Embryonic facial prominence (tissue), 1 donor: ENCODE data around the gene MYOZ1.
"Not testable (repeated sequence)": the region's sequence is repeated elsewhere in the genome, so short reads cannot be mapped to it uniquely, and the experiment has no call there.

Source experiments
- DNase-seq: peaks from one replicate; pipeline ENCODE4 v3.0.0-alpha.2; 2016; ENCODE audit errors: extremely low spot score

MYOZ1 gene

DNA sequence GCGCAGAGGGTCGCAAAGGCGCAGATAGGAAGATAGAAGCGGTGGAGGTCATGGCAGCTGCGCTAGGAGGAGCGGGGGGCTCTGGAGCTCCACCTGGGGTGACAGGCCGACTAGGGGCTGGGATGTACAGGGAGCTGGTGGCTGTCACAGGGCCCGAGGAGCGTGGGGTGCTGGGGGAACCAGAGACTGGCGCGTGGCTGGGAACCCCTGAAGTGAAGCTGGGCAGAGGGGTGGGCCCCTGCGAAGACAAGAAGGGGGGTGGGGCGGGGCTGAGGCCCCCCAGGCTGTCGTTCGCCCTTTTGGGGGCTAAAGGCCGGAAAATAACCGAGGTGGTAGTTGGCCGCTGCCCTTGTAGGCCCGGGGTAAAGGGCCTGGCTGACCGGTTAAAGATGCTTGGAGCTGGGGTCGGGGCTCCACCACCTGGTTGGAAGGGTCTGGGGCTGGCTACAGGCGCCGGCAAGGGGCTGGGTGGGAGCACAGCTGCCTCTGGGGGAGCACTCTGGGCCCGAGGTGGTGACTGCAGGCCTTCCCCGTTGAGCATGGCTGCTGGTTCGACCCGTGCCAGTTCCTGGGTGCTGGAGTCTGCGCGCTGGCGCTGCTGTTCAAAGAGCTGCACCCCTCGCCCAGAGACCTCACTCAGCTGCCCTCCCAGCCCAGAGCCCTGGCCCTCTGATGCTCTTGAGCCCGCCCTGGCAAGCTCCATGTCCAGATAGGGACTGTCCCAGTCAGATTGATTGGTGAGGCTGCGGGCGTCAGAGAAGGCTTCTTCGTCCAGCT, 6.8 kb upstream of the MYOZ1 start:
- no peak for DNase-seq

DNA sequence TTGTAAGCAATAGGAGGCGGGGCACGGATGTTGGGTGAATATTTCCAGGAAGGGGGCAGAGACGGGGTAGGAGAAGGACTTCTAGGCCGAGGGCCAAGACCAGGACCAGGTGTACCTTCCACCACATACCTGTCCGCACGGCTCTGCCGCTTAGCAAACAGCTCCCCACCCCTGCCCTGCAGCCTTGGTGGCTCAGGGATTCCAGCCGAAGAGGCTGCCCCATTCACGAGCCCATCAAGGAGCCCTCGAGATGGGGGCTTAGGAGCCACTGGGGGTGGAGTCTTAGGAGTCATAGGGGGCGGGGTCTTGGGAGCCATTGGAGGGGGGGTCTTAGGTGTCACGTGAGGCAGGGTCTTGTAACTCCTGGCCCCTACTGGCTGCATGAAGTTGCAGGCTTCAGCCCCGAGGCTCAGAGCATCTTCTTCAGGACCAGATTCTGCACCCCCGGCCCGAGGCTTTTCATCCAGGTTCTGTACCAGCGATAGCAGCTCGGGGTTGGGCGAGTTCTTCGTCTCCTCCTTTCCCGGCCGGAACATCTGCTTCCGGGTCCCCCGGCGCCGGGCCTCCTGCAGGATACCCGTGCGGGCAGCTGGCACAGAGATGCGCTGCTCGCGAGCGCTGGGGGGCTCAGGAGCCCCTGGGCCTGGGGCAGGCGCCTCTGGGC, 6.1 kb upstream of the MYOZ1 start:
- DNase-seq = peak; percentile 73

DNA sequence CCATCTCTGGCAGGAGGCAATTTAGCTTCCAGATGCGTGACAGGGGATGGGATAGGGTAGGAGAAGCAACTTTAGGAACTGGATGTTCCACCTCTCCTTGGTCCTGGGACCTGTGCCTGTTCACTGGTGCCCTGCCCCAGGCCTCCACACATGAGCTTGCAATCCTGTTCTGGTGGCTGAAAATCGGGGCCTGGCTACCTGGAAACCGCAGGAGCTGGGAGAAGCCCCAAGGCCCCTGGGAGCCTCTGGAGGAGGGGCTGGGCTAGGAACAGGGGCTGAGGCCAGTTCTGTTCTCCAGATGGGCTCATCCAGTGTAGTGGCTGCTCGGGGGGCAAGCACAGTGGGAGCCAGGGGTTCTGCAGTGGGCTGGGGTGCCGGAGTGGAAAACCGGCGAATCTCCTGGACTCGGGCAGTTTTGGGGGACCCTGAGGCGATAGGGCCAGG, 5.3 kb upstream of the MYOZ1 start:
- no peak for DNase-seq

DNA sequence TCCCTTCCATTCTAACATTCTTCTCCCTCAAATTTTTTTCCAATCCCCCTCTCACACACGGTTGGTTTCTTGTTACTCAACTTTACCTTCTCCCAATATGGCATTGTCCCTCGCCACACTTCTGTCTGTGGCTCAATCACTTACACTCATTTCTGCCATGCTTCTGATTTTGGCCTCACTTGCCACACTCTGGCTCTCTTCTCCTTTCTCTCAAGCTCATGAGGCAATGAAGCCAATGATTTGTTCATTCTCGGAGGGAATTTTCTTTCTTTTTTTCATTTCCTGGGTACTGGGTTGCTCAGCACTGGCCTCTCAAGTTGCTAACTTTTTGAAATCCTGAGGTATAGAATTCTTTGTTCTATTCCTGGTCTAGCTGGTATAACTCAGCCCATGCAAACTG, 4.0 kb upstream of the MYOZ1 start:
- no peak for DNase-seq

DNA sequence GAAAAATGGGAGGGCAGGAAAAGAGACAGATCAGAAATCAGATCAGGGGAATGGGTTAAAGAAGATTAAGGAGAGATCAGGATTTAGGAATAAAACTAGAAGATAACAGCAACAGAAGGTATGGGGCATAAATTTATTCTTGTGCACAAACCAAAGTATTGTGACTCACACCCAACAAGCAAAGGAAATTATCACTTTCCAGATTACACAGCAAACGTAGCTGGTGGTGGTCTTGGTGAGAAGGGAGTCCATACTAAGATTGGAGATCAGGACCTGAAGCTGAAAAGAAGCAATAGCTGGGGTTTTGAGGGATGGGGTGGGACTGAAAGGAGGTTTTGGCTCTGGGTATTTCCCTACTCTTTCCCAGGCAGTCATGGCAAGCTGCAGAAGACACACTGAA, 3.5 kb upstream of the MYOZ1 start:
- no peak for DNase-seq

DNA sequence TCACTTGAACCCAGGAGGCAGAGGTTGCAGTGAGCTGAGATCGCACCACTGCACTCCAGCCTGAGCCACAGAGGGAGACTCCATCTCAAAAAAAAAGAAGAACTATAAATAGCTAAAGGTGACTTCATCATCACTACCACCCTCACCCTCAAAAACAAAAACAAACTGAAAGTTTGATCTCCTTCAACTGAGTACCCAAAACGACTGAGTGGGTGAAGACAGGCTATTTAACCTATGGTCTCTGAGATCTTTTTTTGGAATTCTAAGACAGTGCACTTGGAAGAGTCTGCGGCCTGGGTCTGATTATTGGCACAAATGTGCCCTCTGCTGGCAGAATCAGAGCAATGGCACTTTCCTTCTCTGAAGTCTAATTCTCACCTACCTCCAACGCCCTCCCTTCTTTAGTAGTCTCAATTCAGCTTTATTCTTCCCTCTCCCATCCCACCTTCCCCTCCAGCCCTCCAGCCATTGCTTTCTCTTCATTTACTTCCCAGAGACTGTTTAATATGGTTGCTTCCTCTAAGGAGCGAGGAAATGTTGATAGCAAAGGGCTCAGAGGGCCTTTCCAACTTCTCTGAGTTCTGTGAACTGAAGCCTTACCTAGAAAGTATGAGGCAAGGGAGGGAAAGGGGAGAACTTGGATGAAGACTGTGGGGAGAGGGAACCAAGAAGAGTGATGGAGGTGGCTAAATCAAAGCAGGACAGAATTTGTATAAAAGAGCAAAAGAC, 2.9 kb upstream of the MYOZ1 start:
- DNase-seq = peak; percentile 75

DNA sequence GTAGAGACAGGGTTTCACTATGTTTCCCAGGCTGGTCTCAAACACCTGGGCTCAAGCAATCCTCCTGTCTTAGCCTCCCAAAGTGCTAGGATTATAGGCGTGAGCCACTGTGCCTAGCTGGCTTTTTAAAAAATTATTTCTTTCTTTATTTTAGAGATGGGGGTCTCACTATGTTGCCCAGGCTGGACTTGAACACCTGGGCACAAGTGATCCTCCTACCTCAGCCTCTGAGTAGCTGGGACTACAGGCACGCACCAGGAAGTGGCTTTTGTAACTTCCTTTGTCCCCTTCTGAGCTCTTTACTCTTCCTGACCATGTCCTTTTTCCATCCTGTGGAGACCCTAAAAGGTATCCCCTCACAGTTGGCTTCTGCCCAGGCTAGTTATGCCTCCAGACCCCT, 2.1 kb upstream of the MYOZ1 start:
- DNase-seq = no peak

DNA sequence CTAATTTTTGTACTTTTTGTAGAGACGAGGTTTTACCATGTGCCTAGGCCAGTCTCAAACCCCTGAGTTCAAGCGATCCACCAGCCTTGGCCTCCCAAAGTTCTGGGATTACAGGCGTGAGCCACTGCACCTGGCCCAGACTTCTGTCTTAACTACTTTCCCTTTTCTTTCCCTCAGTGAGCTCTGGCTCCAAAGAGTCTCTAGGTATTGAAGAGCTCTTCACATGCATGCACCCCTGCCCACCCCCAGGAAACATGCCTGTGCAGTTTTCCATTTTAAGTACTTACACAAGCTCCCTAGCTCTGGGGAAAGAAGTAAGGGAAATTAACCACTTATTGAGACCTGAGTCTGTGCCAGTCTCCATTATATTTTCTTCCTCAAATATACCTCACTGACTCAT, 2.0 kb downstream of the MYOZ1 start:
- DNase-seq = no peak

DNA sequence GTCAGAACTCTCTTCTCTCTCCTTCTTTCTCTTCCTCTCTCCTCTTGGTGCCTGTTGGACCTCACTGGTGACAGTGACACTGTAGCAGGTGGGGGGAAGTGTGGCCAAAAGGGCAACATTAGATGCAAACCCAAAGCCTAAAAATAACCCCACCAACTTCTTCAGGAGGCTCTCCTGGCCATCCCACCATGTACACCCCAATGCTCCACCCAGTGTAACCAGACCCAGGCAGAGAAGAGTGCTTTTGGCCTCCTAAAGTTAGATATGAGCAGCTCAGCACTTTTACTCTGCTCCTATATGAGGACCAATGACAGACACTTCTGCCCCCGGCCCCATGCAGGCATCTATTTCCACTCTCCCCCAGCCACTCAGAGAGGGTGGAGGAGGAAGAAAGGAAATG, 5.5 kb downstream of the MYOZ1 start:
- no peak for DNase-seq

DNA sequence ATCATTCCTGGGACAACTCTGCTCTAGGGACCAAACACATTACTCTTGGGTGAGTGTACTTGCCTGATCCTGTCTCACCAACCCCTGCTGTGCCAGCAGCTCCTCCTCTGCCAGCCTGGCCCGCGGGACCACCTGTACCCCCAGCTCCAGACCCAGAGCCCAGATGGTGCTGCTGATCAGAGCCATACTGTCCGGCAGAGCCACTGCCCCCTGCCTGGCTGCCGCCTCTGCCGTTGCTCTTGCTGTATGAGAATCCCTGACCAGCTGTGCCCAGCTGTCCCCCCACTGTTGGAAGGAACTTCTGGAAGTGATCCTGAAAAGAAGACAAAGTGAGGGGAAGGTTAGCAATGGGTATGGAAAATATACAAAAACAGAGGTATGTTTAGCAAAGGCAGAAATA, 6.9 kb downstream of the MYOZ1 start:
- DNase-seq = no peak

DNA sequence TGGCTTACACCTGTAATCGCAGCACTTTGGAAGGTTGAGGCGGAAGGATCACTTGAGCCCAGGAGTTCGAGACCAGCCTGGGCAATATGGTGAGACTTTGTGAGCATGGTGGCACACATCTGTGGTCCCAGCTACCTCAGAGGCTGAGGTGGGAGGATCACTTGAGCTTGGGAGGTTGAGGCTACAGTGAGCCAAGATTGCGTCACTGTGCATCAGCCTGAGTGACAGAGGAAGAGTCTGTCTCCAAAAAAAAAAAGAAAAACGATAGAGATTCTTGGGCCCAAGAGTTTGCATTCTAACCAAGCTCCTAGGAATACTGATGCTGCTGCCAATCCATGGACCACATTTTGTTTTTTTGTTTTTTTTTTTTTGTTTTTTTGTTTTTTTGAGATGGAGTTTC, 12.1 kb downstream of the MYOZ1 start:
- no peak for DNase-seq

DNA sequence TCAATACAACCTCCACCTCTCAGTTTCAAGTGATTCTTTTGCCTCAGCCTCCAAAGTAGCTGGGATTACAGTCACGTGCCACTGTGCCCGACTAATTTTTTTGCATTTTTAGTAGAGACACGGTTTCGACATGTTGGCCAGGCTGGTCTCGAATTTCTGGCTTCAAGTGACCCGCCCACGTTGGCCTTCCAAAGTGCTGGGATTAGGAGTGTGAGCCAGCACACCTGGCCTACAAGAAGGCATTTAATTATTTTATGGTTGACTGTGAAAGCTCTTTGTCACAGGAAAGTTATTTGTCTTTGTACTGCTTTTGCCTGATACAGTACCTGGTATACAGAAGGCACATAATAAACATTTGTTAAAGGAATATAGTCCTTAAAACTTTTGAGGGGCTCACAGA, 12.9 kb downstream of the MYOZ1 start:
- DNase-seq = no peak

DNA sequence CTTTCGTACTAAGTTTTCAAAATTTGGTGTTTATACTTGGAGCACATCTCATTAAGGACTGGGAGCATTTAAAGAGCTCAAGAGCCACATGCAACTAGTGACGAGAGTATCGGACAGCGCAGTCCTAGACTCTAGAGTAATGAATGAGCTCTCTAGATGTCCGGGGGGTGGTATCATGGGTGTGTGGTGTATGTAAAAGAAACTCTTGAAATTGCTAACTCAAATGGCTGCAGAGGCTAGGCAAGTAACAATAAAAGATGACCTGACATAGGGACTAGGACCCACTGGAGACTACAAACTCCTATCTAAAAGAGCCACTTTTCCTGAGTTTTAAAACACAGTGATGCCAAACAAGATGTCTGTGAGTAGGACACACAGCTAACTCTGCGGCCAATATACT, 14.0 kb downstream of the MYOZ1 start:
- no peak for DNase-seq

DNA sequence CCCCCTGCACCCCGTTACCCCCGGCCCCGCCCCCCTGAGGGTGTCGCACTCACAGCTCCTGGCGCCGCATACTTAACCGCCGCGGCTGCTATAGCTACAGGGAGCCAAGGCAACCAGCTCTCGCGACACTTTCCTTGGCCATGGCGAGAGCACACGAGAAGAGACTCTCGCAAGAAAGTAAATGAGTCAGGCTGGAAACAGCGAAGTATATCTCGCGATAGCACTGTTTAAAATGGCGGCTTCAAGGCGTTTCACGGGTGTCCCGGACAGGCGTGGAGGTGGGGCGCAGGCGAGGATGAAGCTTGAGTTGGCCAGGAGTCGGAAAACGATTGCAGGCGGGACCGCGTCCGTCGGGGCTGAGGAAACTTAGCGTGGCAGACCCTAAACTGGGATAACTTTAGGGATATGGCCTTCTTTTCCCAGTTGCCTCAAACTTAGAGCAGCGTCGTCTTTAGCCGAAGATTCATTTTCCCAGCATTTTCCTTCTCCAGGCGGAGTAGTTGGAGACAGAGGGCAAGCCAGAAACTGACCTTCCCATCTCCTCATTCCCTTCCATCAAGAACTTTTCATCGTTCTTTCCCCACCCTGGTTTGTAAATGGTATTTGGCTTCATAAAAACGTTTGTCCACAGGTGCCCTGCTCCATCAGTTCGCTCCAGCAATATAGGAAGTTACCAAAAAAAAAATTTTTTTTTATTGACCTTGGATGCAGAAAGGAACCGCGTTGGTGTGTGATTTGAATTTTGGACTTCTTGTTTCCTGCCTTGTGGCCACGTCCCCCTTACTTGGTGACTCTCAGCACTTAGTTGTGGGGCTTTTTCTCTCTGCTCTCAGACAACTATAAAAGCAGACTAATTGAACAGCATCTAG, 15.2 kb downstream of the MYOZ1 start:
- DNase-seq = peak; percentile 96

DNA sequence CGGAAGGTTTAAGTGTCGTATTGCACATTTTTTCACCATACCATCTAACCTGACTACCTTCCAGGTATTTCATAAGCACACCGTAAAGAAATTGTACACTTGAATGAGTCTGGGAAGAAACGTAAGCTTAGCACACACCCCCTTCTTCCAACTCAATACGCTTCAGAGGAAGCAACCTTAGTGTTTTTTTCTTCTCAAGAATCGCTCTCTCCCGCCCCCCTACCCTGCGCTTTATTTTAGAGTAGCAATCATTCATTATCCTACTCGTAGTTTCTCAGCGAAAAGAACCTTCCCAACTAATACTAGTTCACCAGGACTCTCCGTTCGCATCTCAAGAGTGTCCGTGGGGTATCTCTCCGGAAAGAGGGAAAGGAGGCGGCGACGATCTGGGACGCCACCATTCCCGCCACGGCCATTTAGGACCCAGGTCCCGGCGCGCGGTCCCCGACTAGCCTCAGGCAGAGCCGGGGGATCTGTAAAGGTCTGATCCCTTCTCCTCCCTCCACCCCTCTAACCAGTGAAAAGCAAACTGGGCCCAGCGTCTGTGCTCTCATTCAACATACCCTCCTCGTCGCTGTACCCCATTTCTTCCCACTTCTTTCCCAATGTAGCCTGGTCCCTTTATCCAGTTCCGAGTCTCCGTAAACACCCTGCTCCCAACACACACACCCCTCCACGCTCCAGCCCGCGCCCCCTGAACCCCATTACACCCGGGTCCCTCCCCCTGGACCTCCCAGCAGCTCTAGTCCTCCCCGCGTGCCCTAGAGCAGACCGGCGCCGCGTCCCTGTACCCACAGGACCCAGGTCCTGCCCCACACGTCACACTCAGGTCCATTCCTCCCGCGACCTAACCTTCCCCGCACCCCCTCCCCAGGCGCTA, 16.0 kb downstream of the MYOZ1 start:
- peak; percentile 42 for DNase-seq

DNA sequence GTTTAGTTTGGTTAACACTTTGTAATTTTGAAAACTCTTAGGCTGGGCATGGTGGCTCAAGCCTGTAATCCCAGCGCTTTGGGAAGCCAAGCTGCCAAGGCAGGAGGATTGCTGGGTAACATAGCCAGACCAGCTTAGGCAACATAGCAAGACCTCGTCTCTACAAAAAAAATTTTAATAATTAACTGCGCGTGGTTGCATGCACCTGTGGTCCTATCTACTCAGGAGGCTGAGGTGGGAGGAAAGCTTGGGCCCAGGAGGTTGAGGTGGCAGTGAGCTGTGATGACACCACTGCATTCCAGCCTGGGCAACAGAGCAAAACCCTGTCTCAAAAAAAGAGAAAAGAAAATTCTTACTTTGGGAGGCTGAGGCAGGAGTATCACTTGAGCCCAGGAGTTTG, 18.2 kb downstream of the MYOZ1 start:
- no peak for DNase-seq

DNA sequence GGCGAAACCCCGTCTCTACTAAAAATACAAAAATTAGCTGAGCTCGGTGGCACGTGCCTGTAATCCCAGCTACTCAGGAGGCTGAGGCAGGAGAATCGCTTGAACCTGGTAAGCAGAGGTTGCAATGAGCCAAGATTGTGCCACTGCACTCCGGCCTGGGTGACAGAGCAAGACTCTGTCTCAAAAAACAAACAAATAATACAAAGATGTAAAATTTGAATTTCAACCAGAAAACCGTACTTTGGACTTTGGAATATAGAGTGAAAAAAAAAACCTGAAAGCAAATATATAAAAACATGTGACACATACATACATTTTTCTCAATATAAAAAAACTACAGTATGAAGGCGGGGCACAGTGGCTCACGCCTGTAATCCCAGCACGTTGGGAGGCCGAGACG, 20.3 kb downstream of the MYOZ1 start:
- DNase-seq = not testable (repeated sequence)

DNA sequence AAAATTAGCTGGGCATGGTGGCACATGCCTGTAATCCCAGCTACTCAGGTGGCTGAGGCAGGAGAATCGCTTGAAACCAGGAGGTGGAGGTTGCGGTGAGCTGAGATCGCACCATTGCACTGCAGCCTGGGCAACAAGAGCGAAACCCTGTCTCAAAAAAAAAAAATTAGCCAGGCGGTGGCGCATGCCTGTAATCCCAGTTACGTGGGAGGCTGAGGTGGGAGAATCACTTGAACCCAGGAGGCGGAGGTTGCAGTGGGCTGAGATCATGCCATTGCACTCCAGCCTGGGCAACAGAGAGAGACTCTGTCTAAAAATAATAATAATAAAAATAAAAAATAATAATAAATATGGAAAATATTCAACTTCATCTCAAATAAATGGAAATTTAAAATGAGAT, 24.1 kb downstream of the MYOZ1 start:
- DNase-seq = not testable (repeated sequence)

DNA sequence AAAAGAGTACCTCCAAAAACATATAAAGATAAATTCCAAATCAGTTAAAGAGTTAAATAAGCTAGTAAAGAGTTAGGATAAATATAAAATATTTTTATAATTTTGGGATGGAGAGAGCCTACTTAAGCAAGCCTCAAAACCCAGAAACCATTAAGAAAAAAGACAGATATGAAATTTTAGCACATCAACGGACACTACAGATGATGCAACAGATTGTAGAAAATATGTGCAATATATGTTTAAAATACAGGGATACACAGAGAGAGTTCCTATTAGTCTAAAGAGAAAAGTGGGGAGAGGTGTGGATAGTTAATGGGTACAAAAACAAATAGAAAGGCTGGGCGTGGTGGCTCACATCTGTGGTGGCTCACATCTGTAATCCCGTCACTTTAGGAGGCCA, 26.6 kb downstream of the MYOZ1 start:
- no peak for DNase-seq

DNA sequence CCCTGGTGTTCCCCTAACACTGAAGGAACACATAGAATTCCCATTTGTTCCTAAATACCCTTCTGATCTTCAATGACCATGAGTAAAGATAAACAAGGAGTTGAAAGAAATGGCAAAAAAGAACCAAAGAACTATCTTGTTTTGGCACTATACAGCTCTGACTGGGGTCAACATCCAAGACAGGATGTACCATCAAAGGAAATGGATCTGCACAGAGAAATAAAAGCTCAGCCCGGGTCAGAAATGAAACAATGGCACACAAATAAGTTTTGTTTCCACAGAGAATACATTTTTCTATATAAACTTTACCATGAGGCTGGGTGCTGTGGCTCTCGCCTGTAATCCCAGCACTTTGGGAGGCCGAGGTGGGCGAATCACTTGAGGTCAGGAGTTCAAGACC, 32.2 kb downstream of the MYOZ1 start:
- DNase-seq = no peak

DNA sequence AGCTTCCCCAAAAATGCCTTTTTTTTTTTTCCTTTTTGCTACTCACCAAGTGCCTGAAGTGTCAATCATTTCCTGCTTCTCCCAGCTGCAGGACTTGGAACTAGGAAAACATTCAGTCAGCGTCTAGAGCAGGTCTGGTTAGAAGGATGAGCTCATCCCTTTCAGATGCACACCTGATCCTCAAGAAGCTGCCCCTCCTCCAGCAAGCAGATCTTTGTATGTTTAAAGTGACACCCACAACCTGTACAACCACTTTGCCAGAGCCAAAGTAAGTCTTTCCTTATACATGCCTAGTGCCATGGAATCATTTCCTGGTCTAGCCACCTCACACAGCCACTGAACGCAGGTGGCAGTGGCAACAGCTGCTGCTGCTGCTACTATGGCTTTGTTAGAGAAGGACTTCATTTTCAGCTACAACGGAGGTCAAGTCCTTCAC, 39.8 kb downstream of the MYOZ1 start:
- DNase-seq = peak; percentile 26
